ENCODE measurements around the gene SESTD1.
"Not testable (repeated sequence)": the region's sequence is repeated elsewhere in the genome, so short reads cannot be mapped to it uniquely, and the experiment has no call there.

Gene SESTD1

DNA sequence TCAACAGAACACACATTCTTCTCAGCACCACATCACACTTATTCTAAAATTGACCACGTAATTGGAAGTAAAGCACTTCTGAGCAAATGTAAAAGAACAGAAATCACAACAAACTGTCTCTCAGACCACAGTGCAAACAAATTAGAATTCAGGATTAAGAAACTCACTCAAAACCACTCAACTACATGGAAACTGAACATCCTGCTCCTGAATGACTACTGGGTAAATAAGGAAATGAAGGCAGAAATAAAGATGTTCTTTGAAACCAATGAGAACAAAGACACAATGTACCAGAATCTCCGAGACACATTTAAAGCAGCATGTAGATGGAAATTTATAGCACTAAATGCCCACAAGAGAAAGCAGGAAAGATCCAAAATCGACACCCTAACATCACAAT, 50.0 kb downstream of the SESTD1 start:
- not testable (repeated sequence) for H3K4me3 ChIP-seq (ENCODE audit: low read depth, low read length); H3K27me3 ChIP-seq (ENCODE audit: control insufficient read depth, insufficient read depth, low read length); H3K4me1 ChIP-seq (ENCODE audit: control insufficient read depth, insufficient read depth, low read length); H3K36me3 ChIP-seq (ENCODE audit: control insufficient read depth, insufficient read depth, low read length); H3K27ac ChIP-seq (ENCODE audit: low read depth, low read length); H3K9ac ChIP-seq (ENCODE audit: low read length)
- peaks cover 32% of the 10 kb centered on the region for H3K9me3 ChIP-seq (ENCODE audit: control insufficient read depth, insufficient read depth, low read depth, low read length)

DNA sequence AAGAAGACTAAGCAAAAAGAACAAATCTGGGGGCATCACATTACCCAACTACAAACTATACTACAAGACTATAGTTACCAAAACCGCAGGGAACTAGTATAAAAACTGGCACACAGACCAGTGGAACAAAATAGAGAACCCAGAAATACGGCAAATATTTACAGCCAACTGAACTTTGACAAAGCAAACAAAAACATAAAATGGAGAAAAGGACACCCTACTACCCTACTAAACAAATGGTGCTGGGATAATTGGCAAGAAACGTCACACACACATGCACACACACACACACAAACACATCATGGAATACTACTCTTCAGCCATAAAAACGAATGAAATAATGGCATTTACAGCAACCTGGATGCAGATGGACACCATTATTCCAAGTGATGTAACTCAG, 53.3 kb downstream of the SESTD1 start:
- Histone ChIP-seq H3K27me3 (ENCODE audit: control insufficient read depth, insufficient read depth, low read length) (no peaks in the 10 kb centered on the region), H3K9me3 (ENCODE audit: control insufficient read depth, insufficient read depth, low read depth, low read length) (peaks cover 60% of the 10 kb centered on the region), H3K27ac (ENCODE audit: low read depth, low read length) (no peak overlapping the region), H3K9ac (ENCODE audit: low read length) (no peak overlapping the region), H3K4me3 (ENCODE audit: low read depth, low read length) (no peak overlapping the region), H3K36me3 (ENCODE audit: control insufficient read depth, insufficient read depth, low read length) (no peaks in the 10 kb centered on the region), H3K4me1 (ENCODE audit: control insufficient read depth, insufficient read depth, low read length) (no peaks in the 10 kb centered on the region)

DNA sequence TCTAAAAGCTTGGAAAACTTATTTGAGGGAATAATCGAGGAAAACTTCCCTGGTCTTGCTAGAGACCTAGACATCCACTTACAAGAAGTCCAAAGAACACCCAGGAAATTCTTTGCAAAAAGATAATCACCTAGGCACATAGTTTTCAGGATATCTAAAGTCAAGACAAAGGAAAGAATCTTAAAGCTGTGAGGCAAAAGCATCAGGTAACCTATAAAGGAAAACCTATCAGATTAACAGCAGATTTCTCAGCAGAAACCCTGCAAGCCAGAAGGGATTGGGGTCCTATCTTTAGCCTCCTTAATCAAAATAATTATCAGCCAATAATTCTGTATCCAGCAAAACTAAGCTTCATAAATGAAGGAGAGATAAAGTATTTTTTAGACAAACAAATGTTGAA, 56.4 kb downstream of the SESTD1 start:
- H3K27me3 ChIP-seq (ENCODE audit: control insufficient read depth, insufficient read depth, low read length); H3K4me1 ChIP-seq (ENCODE audit: control insufficient read depth, insufficient read depth, low read length); H3K36me3 ChIP-seq (ENCODE audit: control insufficient read depth, insufficient read depth, low read length); H3K4me3 ChIP-seq (ENCODE audit: low read depth, low read length); H3K27ac ChIP-seq (ENCODE audit: low read depth, low read length); H3K9ac ChIP-seq (ENCODE audit: low read length): not testable (repeated sequence)
- peaks cover 76% of the 10 kb centered on the region for H3K9me3 ChIP-seq (ENCODE audit: control insufficient read depth, insufficient read depth, low read depth, low read length)

DNA sequence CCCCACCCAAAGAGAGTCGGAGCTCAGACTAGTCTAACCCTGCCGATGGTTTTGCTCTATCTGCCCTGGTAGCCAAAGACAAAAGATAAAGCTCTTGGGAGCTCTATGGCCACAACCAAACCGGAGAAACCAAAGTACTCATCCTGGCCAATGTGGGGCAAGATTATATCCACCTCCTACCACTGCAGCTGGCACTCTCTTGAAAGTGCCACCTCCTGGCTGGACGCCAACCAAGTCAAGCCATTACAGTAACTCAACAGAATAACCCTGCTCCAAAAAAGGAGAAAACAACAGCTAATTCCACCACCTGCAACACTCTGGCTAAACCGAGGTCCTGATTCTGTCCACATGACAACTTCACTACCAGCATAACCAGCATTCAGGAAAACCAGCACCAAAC, 57.6 kb downstream of the SESTD1 start:
- H3K9me3 ChIP-seq (ENCODE audit: control insufficient read depth, insufficient read depth, low read depth, low read length) = peaks cover 82% of the 10 kb centered on the region
- no peak overlapping the region for H3K9ac ChIP-seq (ENCODE audit: low read length)
- H3K4me1 ChIP-seq (ENCODE audit: control insufficient read depth, insufficient read depth, low read length) = no peaks in the 10 kb centered on the region
- H3K27me3 ChIP-seq (ENCODE audit: control insufficient read depth, insufficient read depth, low read length) = no peaks in the 10 kb centered on the region
- no peak overlapping the region for H3K27ac ChIP-seq (ENCODE audit: low read depth, low read length)
- no peak overlapping the region for H3K4me3 ChIP-seq (ENCODE audit: low read depth, low read length)
- H3K36me3 ChIP-seq (ENCODE audit: control insufficient read depth, insufficient read depth, low read length) = peaks cover 3% of the 10 kb centered on the region; the same call in 1 of the 2 replicates

GRCh38 chr2:179201869-179202268, 62.8 kb downstream of the SESTD1 start:
- Histone ChIP-seq H3K4me1 (ENCODE audit: control insufficient read depth, insufficient read depth, low read length) (no peaks in the 10 kb centered on the region), H3K27me3 (ENCODE audit: control insufficient read depth, insufficient read depth, low read length) (no peaks in the 10 kb centered on the region), H3K36me3 (ENCODE audit: control insufficient read depth, insufficient read depth, low read length) (peaks cover 3% of the 10 kb centered on the region; the same call in 1 of the 2 replicates), H3K27ac (ENCODE audit: low read depth, low read length) (no peak overlapping the region), H3K4me3 (ENCODE audit: low read depth, low read length) (no peak overlapping the region), H3K9me3 (ENCODE audit: control insufficient read depth, insufficient read depth, low read depth, low read length) (peaks cover 45% of the 10 kb centered on the region), H3K9ac (ENCODE audit: low read length) (no peak overlapping the region)

DNA sequence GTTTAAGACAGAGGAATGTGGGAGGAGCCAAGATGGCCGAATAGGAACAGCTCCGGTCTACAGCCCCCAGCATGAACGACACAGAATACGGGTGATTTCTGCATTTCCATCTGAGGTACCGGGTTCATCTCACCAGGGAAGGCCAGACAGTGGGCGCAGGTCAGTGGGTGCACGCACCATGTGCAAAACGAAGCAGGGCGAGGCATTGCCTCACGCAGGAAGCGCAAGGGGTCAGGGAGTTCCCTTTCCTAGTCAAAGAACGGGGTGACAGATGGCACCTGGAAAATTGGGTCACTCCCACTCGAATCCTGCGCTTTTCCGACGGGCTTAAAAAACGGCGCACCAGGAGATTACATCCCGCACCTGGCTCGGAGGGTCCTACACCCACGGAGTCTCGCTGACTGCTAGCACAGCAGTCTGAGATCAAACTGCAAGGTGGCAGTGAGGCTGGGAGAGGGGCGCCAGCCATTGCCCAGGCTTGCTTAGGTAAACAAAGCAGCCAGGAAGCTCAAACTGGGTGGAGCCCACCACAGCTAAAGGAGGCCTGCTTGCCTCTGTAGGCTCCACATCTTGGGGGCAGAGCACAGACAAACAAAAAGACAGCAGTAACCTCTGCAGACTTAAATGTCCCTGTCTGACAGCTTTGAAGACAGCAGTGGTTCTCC, 68.6 kb downstream of the SESTD1 start:
- H3K27ac ChIP-seq (ENCODE audit: low read depth, low read length); H3K9ac ChIP-seq (ENCODE audit: low read length); H3K4me1 ChIP-seq (ENCODE audit: control insufficient read depth, insufficient read depth, low read length); H3K4me3 ChIP-seq (ENCODE audit: low read depth, low read length); H3K27me3 ChIP-seq (ENCODE audit: control insufficient read depth, insufficient read depth, low read length); H3K36me3 ChIP-seq (ENCODE audit: control insufficient read depth, insufficient read depth, low read length): not testable (repeated sequence)
- peaks cover 14% of the 10 kb centered on the region for H3K9me3 ChIP-seq (ENCODE audit: control insufficient read depth, insufficient read depth, low read depth, low read length)

DNA sequence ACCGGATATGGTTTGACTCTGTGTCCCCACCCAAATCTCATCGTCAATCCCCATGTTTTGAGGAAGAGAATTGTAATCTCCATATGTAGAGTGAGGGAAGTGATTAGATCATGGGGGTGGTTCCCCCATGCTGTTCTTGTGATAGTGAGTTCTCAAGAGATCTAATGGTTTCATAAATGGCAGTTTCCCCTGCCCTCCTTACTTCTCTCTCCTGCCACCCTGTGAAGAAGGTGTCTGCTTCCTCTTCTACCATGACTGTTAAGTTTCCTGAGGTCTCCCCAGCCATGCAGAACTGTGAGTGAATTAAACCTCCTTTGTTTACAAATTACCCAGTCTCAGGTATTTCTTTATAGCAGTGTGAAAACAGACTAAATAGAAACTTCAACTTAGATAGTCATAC, 69.5 kb downstream of the SESTD1 start:
- Histone ChIP-seq H3K27me3 (ENCODE audit: control insufficient read depth, insufficient read depth, low read length) (no peaks in the 10 kb centered on the region), H3K4me1 (ENCODE audit: control insufficient read depth, insufficient read depth, low read length) (no peaks in the 10 kb centered on the region), H3K9ac (ENCODE audit: low read length) (no peak overlapping the region), H3K36me3 (ENCODE audit: control insufficient read depth, insufficient read depth, low read length) (no peaks in the 10 kb centered on the region), H3K9me3 (ENCODE audit: control insufficient read depth, insufficient read depth, low read depth, low read length) (peaks cover 16% of the 10 kb centered on the region), H3K4me3 (ENCODE audit: low read depth, low read length) (no peak overlapping the region), H3K27ac (ENCODE audit: low read depth, low read length) (no peak overlapping the region)

- Histone ChIP-seq H3K36me3 (ENCODE audit: control insufficient read depth, insufficient read depth, low read length) (no peaks in the 10 kb centered on the region), H3K4me3 (ENCODE audit: low read depth, low read length) (no peak overlapping the region), H3K4me1 (ENCODE audit: control insufficient read depth, insufficient read depth, low read length) (no peaks in the 10 kb centered on the region), H3K27ac (ENCODE audit: low read depth, low read length) (no peak overlapping the region), H3K27me3 (ENCODE audit: control insufficient read depth, insufficient read depth, low read length) (no peaks in the 10 kb centered on the region), H3K9me3 (ENCODE audit: control insufficient read depth, insufficient read depth, low read depth, low read length) (peaks cover 24% of the 10 kb centered on the region), H3K9ac (ENCODE audit: low read length) (no peak overlapping the region)
Measured at GRCh38 chr2:179193759-179194394, 70.8 kb downstream of the SESTD1 start.

- no peak overlapping the region for H3K9ac ChIP-seq (ENCODE audit: low read length)
- no peaks in the 10 kb centered on the region for H3K36me3 ChIP-seq (ENCODE audit: control insufficient read depth, insufficient read depth, low read length)
- no peak overlapping the region for H3K27ac ChIP-seq (ENCODE audit: low read depth, low read length)
- H3K27me3 ChIP-seq (ENCODE audit: control insufficient read depth, insufficient read depth, low read length) = no peaks in the 10 kb centered on the region
- no peak overlapping the region for H3K4me3 ChIP-seq (ENCODE audit: low read depth, low read length)
- H3K9me3 ChIP-seq (ENCODE audit: control insufficient read depth, insufficient read depth, low read depth, low read length) = peaks cover 24% of the 10 kb centered on the region
- H3K4me1 ChIP-seq (ENCODE audit: control insufficient read depth, insufficient read depth, low read length) = no peaks in the 10 kb centered on the region
Measured at GRCh38 chr2:179191110-179191509, 73.5 kb downstream of the SESTD1 start.

DNA sequence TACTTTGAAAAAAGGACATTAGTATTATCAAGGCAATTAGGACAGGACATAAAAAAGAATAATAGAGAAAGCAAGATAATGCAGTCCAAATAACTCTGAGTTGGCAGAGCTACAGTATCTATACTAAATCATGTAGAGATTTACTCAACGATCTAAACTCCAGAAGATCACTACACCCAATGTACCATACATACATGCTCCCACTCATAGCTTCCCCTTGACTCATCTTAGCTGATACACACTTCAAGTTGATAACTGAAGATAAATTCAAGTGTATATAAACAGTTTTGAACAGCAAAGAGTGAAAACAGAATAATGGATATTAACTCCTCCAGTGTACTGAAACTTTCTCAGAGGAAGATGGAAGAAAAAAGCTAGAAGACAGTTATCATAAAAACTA, 78.5 kb downstream of the SESTD1 start:
- H3K4me3 ChIP-seq (ENCODE audit: low read depth, low read length) = no peak overlapping the region
- no peak overlapping the region for H3K27ac ChIP-seq (ENCODE audit: low read depth, low read length)
- no peaks in the 10 kb centered on the region for H3K36me3 ChIP-seq (ENCODE audit: control insufficient read depth, insufficient read depth, low read length)
- peaks cover 2% of the 10 kb centered on the region; the same call in 1 of the 2 replicates for H3K4me1 ChIP-seq (ENCODE audit: control insufficient read depth, insufficient read depth, low read length)
- H3K9ac ChIP-seq (ENCODE audit: low read length) = no peak overlapping the region
- H3K9me3 ChIP-seq (ENCODE audit: control insufficient read depth, insufficient read depth, low read depth, low read length) = peaks cover 11% of the 10 kb centered on the region
- H3K27me3 ChIP-seq (ENCODE audit: control insufficient read depth, insufficient read depth, low read length) = no peaks in the 10 kb centered on the region

GRCh38 chr2:179184610-179185009, 80.0 kb downstream of the SESTD1 start:
- H3K9me3 ChIP-seq (ENCODE audit: control insufficient read depth, insufficient read depth, low read depth, low read length) = 0 out of 2 replicates have a peak, but pooled peaks cover 3% of the 10 kb centered on the region
- H3K27ac ChIP-seq (ENCODE audit: low read depth, low read length) = no peak overlapping the region
- no peak overlapping the region for H3K4me3 ChIP-seq (ENCODE audit: low read depth, low read length)
- H3K4me1 ChIP-seq (ENCODE audit: control insufficient read depth, insufficient read depth, low read length) = peaks cover 13% of the 10 kb centered on the region
- H3K27me3 ChIP-seq (ENCODE audit: control insufficient read depth, insufficient read depth, low read length) = no peaks in the 10 kb centered on the region
- H3K36me3 ChIP-seq (ENCODE audit: control insufficient read depth, insufficient read depth, low read length) = no peaks in the 10 kb centered on the region
- no peak overlapping the region for H3K9ac ChIP-seq (ENCODE audit: low read length)
